Transverse colon (tissue), 4 donors: Measurements from ENCODE around the gene MILR1. TPM values are rescaled to one million over a fixed set of nuclear protein-coding genes. Genes with fewer than 3 reads are reported as not detected.
"Not testable (repeated sequence)": the region's sequence is repeated elsewhere in the genome, so short reads cannot be mapped to it uniquely, and the experiment has no call there.

ENCODE experiments used
- DNase-seq: peaks from one replicate; pipeline ENCODE4 v3.0.0-alpha.2; 2019
- H3K27ac ChIP-seq, 4 donors: fragments of 200-600 bp; sonication (generic); 2 replicates each; pipeline ENCODE4 v1.5.1; 2016 to 2018; ENCODE audit warnings: inconsistent platforms in 4 of 4
- H3K27me3 ChIP-seq: fragments of 200-600 bp; sonication (generic); 2 replicates; pipeline ENCODE4 v1.5.1; 2017; ENCODE audit warnings: inconsistent platforms
- H3K36me3 ChIP-seq, 4 donors: fragments of 200-600 bp; sonication (generic); 2 replicates each; pipeline ENCODE4 v1.5.1; 2017 to 2019; ENCODE audit warnings: inconsistent platforms in 4 of 4
- H3K4me1 ChIP-seq, 4 donors: fragments of 200-600 bp; sonication (generic); 2 replicates each; pipeline ENCODE4 v1.5.1; 2017 to 2020; ENCODE audit warnings: inconsistent platforms in 4 of 4
- H3K4me3 ChIP-seq, 4 donors: fragments of 200-600 bp; sonication (generic); 1 replicate in 1 of 4; 2 replicates in 3 of 4; pipeline versions ENCODE4 v1.5.1 to v1.6.1; 2017 to 2019; ENCODE audit warnings: inconsistent platforms in 4 of 4
- H3K9me3 ChIP-seq, 2 donors: fragments of 200-600 bp; sonication (generic); 2 replicates each; pipeline ENCODE4 v1.5.1; 2017 to 2019; ENCODE audit warnings: inconsistent platforms in 2 of 2
- EP300 ChIP-seq: sonication (generic); formaldehyde crosslinking; IDR thresholded peaks from one replicate; pipeline ENCODE4 v1.6.1; 2017; ENCODE audit warnings: antibody characterized with exemption, low read depth
- POLR2A ChIP-seq: fragments of 450-650 bp; IDR thresholded peaks from one replicate; pipeline ENCODE4 v1.6.1; 2016; ENCODE audit warnings: antibody characterized with exemption, mild to moderate bottlenecking, moderate library complexity
- POLR2AphosphoS5 ChIP-seq, 3 donors: sonication (generic); formaldehyde crosslinking; IDR thresholded peaks; one replicate each; pipeline ENCODE4 v1.6.1; 2016; ENCODE audit warnings: antibody characterized with exemption in 3 of 3
- WGBS, 2 donors: methylation state at CpG; one replicate each; pipeline ENCODE4 v1.1.5; 2018; ENCODE audit warnings: low coverage in 1 of 2; 5-methylcytosine and 5-hydroxymethylcytosine counted together
- in situ Hi-C, 4 donors: fragments of 200-750 bp; cut with MboI; loops; one replicate each; pipeline versions ENCODE4 v1.15.0 to v1.15.1; 2017; ENCODE audit warnings: low sequenced_read_pairs in 3 of 4, low pct_ligation_motif_present in 1 of 4, low pct_unique_long_range_greater_than_20kb in 1 of 4
- intact Hi-C: fragments of 100-400 bp; cut with DNase I; formaldehyde crosslinking; loops from one replicate; pipeline ENCODE4 v1.15.1; 2023; ENCODE audit warnings: low total_unique reads
- total RNA-seq, 4 donors: library from RNA; depleted of rRNA; stranded (reverse); fragments of >200 nt; gene quantifications; one replicate each; pipeline ENCODE4 v1.1.0, GENCODE V29; 2016
- TF ChIP-seq, protein P1 (sequence below), 5 experiments: fragments of 200-600 bp in 3 of 5; fragments of 450-650 bp in 2 of 5; sonication (generic) in 3 of 5; IDR thresholded peaks; 1 replicate in 2 of 5; 2 replicates in 3 of 5; pipeline ENCODE4 v1.5.1; 2016 to 2017; ENCODE audit warnings: antibody characterized with exemption in 5 of 5, inconsistent platforms in 3 of 5, mild to moderate bottlenecking in 2 of 5, moderate library complexity in 1 of 5

Gene MILR1
- total RNA-seq, 4 donors from 2014 or later: 1.4 to 2.3 TPM; not detected in 2

DNA sequence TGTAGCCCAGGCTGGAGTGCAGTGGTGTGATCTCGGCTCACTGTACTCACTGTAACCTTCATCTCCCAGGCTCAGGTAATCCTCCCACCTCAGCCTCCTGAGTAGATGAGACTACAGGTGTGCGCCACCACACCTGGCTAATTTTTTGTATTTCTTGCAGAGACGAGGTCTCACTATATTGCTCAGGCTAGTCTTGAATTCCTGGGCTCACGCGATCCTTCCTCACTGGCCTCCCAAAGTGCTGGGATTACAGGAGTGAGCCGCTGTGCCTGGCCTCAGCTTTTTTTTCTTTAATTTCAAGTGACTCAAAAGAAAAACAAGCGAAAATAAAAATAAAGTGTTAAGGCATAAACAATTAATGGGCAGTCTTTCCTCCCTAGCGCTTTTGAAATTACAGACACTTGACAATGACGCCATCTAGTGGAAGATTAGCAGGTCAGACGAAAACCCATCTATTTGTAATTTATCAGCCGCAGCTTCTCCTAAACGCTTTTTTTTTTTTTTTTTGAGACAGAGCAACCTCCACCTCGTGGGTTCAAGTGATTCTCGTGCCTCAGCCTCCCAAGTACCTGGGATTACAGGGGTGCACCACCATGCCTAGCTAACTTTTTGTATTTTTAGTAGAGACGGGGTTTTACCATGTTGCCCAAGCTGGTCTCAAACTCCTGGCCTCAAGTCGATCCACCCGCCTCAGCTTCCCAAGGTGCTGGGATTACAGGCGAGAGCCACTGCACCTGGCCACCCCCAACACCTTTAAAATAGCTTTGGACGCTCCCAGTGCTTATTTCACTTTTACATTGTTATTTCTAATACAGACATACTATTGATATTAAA, 30.2 kb upstream of the MILR1 start:
- in situ Hi-C loops: loop anchor here in 3 of 4 donors (5.0 to 10.0 kb wide), 2 partner anchors 94 to 96 kb away; no protein-coding TSS in a partner anchor
- Histone ChIP-seq H3K4me3 (no peak overlapping the region), H3K27me3 (no peaks in the 10 kb centered on the region), H3K4me1 (peaks cover 0 to 4% (median 0%) of the 10 kb centered on the region in 4 donors), H3K36me3 (no peaks in the 10 kb centered on the region), H3K9me3 (no peaks in the 10 kb centered on the region), H3K27ac (no peak overlapping the region)
- DNase-seq: no peak
- WGBS, 2 donors: 28 to 30% methylated on average over 15 to 19 of the region's 19 CpGs
- no peak for TF ChIP-seq POLR2AphosphoS5 (IDR thresholded peaks at IDR 0.05)
- TF ChIP-seq POLR2A: no peak
- TF ChIP-seq EP300: no peak
- TF ChIP-seq, protein P1, sequence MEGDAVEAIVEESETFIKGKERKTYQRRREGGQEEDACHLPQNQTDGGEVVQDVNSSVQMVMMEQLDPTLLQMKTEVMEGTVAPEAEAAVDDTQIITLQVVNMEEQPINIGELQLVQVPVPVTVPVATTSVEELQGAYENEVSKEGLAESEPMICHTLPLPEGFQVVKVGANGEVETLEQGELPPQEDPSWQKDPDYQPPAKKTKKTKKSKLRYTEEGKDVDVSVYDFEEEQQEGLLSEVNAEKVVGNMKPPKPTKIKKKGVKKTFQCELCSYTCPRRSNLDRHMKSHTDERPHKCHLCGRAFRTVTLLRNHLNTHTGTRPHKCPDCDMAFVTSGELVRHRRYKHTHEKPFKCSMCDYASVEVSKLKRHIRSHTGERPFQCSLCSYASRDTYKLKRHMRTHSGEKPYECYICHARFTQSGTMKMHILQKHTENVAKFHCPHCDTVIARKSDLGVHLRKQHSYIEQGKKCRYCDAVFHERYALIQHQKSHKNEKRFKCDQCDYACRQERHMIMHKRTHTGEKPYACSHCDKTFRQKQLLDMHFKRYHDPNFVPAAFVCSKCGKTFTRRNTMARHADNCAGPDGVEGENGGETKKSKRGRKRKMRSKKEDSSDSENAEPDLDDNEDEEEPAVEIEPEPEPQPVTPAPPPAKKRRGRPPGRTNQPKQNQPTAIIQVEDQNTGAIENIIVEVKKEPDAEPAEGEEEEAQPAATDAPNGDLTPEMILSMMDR (IDR thresholded peaks at IDR 0.05): peak; percentile 67 to 86 (median 80)
- intact Hi-C loops: loop anchor here (5.0 kb wide), 1 partner anchor 96 kb away; no protein-coding TSS in a partner anchor

DNA sequence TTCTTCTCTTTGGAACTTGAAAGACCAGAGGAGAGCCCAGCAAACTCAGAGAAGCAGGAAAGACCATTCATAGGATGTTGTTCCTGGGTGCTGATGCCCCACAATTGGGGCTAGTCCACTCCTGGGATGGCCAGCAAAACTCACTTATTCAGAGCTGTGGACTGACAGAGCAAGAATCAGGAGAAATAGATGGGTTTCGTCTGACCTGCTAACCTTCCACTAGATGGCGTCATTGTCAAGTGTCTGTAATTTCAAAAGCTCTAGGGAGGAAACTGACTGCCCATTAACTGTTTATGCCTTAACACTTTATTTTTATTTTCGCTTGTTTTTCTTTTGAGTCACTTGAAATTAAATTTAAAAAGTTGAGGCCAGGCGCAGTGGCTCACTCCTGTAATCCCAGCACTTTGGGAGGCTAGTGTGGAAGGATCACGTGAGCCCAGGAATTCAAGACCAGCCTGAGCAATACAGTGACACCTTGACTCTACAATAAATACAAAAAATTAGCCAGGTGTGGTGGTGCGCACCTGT, 28.7 kb upstream of the MILR1 start:
- Histone ChIP-seq H3K4me1 (peaks cover 0 to 7% (median 0%) of the 10 kb centered on the region in 4 donors), H3K27ac (no peak overlapping the region), H3K36me3 (no peaks in the 10 kb centered on the region), H3K9me3 (no peaks in the 10 kb centered on the region), H3K4me3 (no peak overlapping the region), H3K27me3 (no peaks in the 10 kb centered on the region)
- no peak for TF ChIP-seq EP300
- no peak for TF ChIP-seq POLR2AphosphoS5 (IDR thresholded peaks at IDR 0.05)
- TF ChIP-seq, protein P1 (IDR thresholded peaks at IDR 0.05): peak; percentile 65 to 76 (median 70)
- in situ Hi-C loops (loop anchor here in 3 of 4 donors (5.0 to 10.0 kb wide), 4 partner anchors 65 to 98 kb away; partner anchors contain the start of gene POLG2 (in 1 of the 3)), intact Hi-C loops (no loop called here)
- no peak for DNase-seq
- 21 to 24% methylated on average over 6 of the region's 6 CpGs for WGBS, 2 donors

GRCh38 chr17:64422121-64422520, 26.8 kb upstream of the MILR1 start:
- H3K4me3 ChIP-seq, H3K9me3 ChIP-seq, intact Hi-C loops, H3K4me1 ChIP-seq, H3K36me3 ChIP-seq, H3K27ac ChIP-seq, H3K27me3 ChIP-seq, DNase-seq: not testable (repeated sequence)
- in situ Hi-C loops: loop anchor here in 3 of 4 donors (5.0 to 10.0 kb wide), 4 partner anchors 63 to 100 kb away; partner anchors contain the start of gene POLG2 (in 1 of the 3)
- 75 to 90% methylated on average over 8 to 9 of the region's 9 CpGs for WGBS, 2 donors

DNA sequence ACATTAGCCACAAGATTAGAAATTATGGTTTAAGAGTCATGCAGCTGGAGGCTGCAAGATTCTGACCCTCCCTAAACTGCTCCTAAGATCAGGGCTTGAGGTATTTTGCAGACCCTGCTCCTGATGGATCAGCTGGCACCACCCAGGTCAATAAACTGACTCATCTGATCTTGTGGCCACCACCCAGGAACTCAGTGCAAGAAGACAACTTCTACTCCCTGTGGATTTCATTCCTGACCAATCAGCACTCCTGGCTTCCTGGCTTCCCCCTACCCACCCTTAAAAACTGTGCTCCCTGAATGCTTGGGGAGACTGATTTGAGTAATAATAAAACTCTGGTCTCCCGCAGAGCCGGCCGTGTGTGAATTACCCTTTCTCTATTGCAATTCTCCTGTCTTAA, 25.0 kb upstream of the MILR1 start:
- intact Hi-C loops: no loop called here
- Histone ChIP-seq H3K9me3 (no peaks in the 10 kb centered on the region), H3K4me3 (no peak overlapping the region), H3K27me3 (no peaks in the 10 kb centered on the region), H3K27ac (no peak overlapping the region), H3K36me3 (no peaks in the 10 kb centered on the region), H3K4me1 (peaks cover 0 to 6% (median 0%) of the 10 kb centered on the region in 4 donors)
- in situ Hi-C loops: loop anchor here in 3 of 4 donors (5.0 to 10.0 kb wide), 4 partner anchors 61 to 102 kb away; partner anchors contain the start of gene POLG2 (in 1 of the 3)
- 65% methylated on average over 3 of the region's 3 CpGs; no CpG with 5 or more reads in 1 of the 2 donors for WGBS, 2 donors
- TF ChIP-seq, protein P1 (IDR thresholded peaks at IDR 0.05): no peak
- no peak for TF ChIP-seq EP300
- DNase-seq: no peak
